Caco-2 (cell line): ENCODE data around the gene IGSF8. TPM values are rescaled to one million over a fixed set of nuclear protein-coding genes. Genes with fewer than 3 reads are reported as not detected.
A peak's percentile ranks its signal among the peaks of the same experiment; 100 is the strongest.

Experiments used
- BruUV-seq: library from RNA; stranded (reverse); fragments of 400-500 nt; replicated peaks from 2 replicates; lab custom pipeline; 2021; lab: Mats Ljungman, UMichigan
- CTCF ChIA-PET: fragments of 300-600 bp; sonication (Branson Sonifier 250); formaldehyde crosslinking; loops from one replicate; lab custom pipeline; 2022; ENCODE audit warnings: antibody characterized with exemption; lab: Charles Lee
- POLR2A ChIA-PET: fragments of 300-600 bp; sonication (Branson Sonifier 250); formaldehyde crosslinking; loops from one replicate; lab custom pipeline; 2022; ENCODE audit warnings: antibody characterized with exemption; lab: Charles Lee
- DNase-seq, 2 experiments: peaks; one replicate each; pipeline versions ENCODE4 v3.0.0 to v3.0.0-alpha.2; 2020 to 2022
- H3K27me3 ChIP-seq: replicated peaks from 2 replicates; pipeline ENCODE4 v1.6.0; 2011; ENCODE audit warnings: low read length; ENCODE audit not compliant: control insufficient read depth, insufficient read depth
- H3K36me3 ChIP-seq: 2 replicates; pipeline ENCODE4 v1.5.1; 2011; ENCODE audit warnings: low read length; ENCODE audit not compliant: control insufficient read depth, insufficient read depth
- H3K4me1 ChIP-seq: fragments of 250-450 bp; sonication (Bioruptor Pico); 2 replicates; pipeline ENCODE4 v1.5.1; 2020; ENCODE audit warnings: mild to moderate bottlenecking
- H3K4me3 ChIP-seq: 2 replicates; pipeline ENCODE4 v1.5.1; 2011; ENCODE audit warnings: low read depth, mild to moderate bottlenecking, control low read depth, low read length
- H3K9me3 ChIP-seq: fragments of 250-450 bp; sonication (Bioruptor Pico); 2 replicates; pipeline ENCODE4 v1.5.1; 2020; ENCODE audit warnings: mild to moderate bottlenecking, moderate library complexity
- H3K27ac Mint-ChIP-seq: one replicate; pipeline ENCODE4 v1.8.0; 2022; ENCODE audit warnings: mixed read lengths; ENCODE audit not compliant: unreplicated experiment
- H3K27me3 Mint-ChIP-seq: one replicate; pipeline ENCODE4 v1.8.0; 2022; ENCODE audit warnings: mixed read lengths; ENCODE audit not compliant: insufficient read depth, unreplicated experiment
- H3K36me3 Mint-ChIP-seq: one replicate; pipeline ENCODE4 v1.8.0; 2022; ENCODE audit warnings: mild to moderate bottlenecking, mixed read lengths; ENCODE audit not compliant: insufficient read depth, unreplicated experiment
- H3K4me1 Mint-ChIP-seq: one replicate; pipeline ENCODE4 v1.8.0; 2022; ENCODE audit warnings: low read depth, mixed read lengths; ENCODE audit not compliant: unreplicated experiment
- H3K4me3 Mint-ChIP-seq: one replicate; pipeline ENCODE4 v1.8.0; 2022; ENCODE audit warnings: mild to moderate bottlenecking, moderate library complexity, mixed read lengths; ENCODE audit not compliant: unreplicated experiment
- H3K9me3 Mint-ChIP-seq: one replicate; pipeline ENCODE4 v1.8.0; 2022; ENCODE audit warnings: mixed read lengths; ENCODE audit not compliant: unreplicated experiment
- intact Hi-C: fragments of 100-400 bp; cut with micrococcal nuclease; formaldehyde crosslinking; loops from one replicate; pipeline ENCODE4 v1.10.0; 2022; ENCODE audit not compliant: unreplicated experiment
- total RNA-seq: library from RNA; stranded (reverse); gene quantifications from 2 replicates; pipeline ENCODE4 v1.2.3, GENCODE V29; 2022
- TF ChIP-seq, protein P1 (sequence below), 2 experiments: fragments of 200-600 bp in 1 of 2; IDR thresholded peaks; 1 replicate in 1 of 2; 2 replicates in 1 of 2; pipeline versions ENCODE4 v1.5.1 to v1.8.0; 2011 to 2022; ENCODE audit warnings: antibody characterized with exemption in 1 of 2, control low read depth in 1 of 2, inconsistent platforms in 1 of 2, low read depth in 1 of 2, low read length in 1 of 2, mild to moderate bottlenecking in 1 of 2, moderate library complexity in 1 of 2; ENCODE audit not compliant: insufficient read depth in 1 of 2, severe bottlenecking in 1 of 2, unreplicated experiment in 1 of 2

The IGSF8 gene
- total RNA-seq, 1 experiment from 2014 or later: 15.4 TPM

DNA sequence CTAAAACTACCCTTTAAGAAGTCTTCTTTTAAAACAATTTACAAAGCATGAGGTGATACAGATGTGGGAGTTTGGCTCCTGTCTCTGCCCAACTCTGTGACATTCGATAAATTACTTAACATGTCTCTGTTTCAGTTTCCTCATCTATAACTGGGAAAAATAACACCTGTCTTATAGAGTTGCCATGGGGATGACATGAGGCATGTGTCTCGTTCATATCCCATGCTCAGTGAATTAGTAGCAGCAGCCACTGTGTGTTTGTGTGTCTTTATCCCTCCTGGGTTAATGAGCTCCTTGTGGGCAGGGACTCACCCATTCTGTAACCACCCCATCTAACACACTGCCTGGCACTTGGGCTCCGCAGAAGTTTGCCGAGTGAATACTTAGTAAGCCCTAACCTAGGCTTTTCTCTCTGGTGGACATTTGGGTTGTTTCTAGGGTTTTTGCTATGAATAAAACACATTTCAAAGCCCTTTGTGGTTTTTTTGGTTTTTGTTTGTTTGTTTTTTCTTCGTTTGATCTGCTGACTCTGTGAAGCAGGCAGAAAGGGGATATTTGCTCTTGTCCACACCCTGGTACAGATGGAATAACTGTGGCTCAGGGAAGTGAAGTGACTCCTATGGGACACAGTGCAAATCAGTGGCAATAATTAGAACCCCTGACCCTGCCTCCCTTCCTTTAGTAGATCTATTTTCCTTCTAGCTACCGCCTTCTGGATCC lies 17.9 kb downstream of the IGSF8 start:
- Mint-ChIP-seq H3K4me1 (no peaks in the 10 kb centered on the region), H3K27me3 (peaks cover 14% of the 10 kb centered on the region), H3K9me3 (no peaks in the 10 kb centered on the region), H3K27ac (no peak overlapping the region), H3K36me3 (no peaks in the 10 kb centered on the region), H3K4me3 (no peak overlapping the region)
- Histone ChIP-seq H3K4me1 (no peaks in the 10 kb centered on the region), H3K4me3 (no peak overlapping the region), H3K9me3 (no peaks in the 10 kb centered on the region), H3K27me3 (no peaks in the 10 kb centered on the region), H3K36me3 (no peaks in the 10 kb centered on the region)
- no TSS peak for BruUV-seq
- TF ChIP-seq, protein P1, sequence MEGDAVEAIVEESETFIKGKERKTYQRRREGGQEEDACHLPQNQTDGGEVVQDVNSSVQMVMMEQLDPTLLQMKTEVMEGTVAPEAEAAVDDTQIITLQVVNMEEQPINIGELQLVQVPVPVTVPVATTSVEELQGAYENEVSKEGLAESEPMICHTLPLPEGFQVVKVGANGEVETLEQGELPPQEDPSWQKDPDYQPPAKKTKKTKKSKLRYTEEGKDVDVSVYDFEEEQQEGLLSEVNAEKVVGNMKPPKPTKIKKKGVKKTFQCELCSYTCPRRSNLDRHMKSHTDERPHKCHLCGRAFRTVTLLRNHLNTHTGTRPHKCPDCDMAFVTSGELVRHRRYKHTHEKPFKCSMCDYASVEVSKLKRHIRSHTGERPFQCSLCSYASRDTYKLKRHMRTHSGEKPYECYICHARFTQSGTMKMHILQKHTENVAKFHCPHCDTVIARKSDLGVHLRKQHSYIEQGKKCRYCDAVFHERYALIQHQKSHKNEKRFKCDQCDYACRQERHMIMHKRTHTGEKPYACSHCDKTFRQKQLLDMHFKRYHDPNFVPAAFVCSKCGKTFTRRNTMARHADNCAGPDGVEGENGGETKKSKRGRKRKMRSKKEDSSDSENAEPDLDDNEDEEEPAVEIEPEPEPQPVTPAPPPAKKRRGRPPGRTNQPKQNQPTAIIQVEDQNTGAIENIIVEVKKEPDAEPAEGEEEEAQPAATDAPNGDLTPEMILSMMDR (IDR thresholded peaks at IDR 0.05; ENCODE audit: insufficient read depth in 1 of 2, low read depth in 1 of 2, low read length in 1 of 2, severe bottlenecking in 1 of 2, unreplicated experiment in 1 of 2): no peak
- POLR2A ChIA-PET: no interaction called here
- no peak for DNase-seq
- intact Hi-C loops: loop anchor here (10.0 kb wide), 1 partner anchor 146 kb away; no protein-coding TSS in a partner anchor
- CTCF ChIA-PET: interaction anchor here (0.8 to 1.2 kb wide), 3 partner anchors 14 to 73 kb away, joined by 3 to 6 read pairs (median 4); no protein-coding TSS in a partner anchor

DNA sequence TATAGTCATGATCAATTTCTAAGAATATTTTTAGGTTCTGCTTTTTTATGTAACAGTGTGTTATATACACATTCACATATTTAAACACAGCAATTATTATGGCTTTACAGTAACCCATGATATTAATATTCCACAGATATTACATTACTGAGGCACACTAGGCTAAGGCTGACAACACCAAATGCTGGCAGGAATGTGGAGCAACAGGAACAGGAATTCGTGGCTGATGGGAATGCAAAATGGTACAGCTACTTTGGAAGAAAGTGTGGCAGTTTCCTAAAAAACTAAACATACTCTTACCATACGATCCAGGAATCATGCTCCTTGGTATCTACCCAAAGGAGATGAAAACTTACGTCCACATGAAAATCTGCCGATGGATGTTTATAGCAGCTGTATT lies 19.0 kb downstream of the IGSF8 start:
- BruUV-seq: no TSS peak
- H3K4me1 ChIP-seq: no peaks in the 10 kb centered on the region
- POLR2A ChIA-PET: no interaction called here

DNA sequence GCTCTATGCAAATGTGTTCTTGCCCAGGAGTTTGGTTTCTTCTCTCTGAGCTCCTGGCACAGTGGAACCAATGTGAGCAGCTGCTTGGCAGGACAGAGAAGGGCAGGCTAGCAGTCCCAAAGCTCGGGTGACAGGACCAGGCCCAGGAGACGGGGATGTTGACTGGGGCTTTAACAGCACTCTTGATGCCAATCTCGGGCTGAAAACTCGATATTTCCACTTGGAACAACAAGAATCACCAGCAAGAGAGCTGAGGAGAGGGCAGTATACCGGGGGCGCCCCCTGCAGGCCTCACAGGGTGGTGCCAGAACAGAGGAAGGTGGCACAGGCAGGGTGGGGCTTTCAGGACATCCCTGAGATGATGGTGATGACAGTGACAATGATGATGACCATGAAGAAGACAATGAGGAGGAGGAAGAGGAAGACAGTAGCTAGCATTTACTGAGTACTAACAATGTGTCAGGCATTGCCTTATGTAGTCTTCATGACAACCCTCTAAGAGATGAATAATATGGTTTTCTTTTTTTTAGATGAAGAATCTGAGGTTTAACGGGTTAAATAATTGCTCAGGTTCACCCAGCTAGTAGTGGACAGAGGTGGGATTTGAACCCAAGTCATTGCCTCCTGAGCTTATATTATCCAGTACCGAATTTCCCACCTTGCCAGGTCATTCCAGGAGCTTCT lies 19.8 kb downstream of the IGSF8 start:
- H3K36me3 ChIP-seq: no peaks in the 10 kb centered on the region
- intact Hi-C loops: loop anchor here (1.0 to 5.0 kb wide), 3 partner anchors 17 to 46 kb away; partner anchors contain the start of gene PIGM
- Mint-ChIP-seq H3K4me3 (no peak overlapping the region), H3K27me3 (peaks cover 14% of the 10 kb centered on the region), H3K36me3 (no peaks in the 10 kb centered on the region), H3K9me3 (no peaks in the 10 kb centered on the region), H3K4me1 (no peaks in the 10 kb centered on the region), H3K27ac (no peak overlapping the region)
- H3K4me1 ChIP-seq: no peaks in the 10 kb centered on the region
- TF ChIP-seq, protein P1 (IDR thresholded peaks at IDR 0.05; ENCODE audit: insufficient read depth in 1 of 2, low read depth in 1 of 2, low read length in 1 of 2, severe bottlenecking in 1 of 2, unreplicated experiment in 1 of 2): peak; percentile 74 to 87
- no peaks in the 10 kb centered on the region for H3K27me3 ChIP-seq
- no TSS peak for BruUV-seq
- ChIA-PET CTCF (interaction anchor here (0.6 to 2.0 kb wide), 12 partner anchors 9 to 206 kb away, joined by 3 to 16 read pairs (median 3); partner anchors contain the start of genes IGSF8, KCNJ10, PEX19 and PIGM), POLR2A (no interaction called here)
- no peaks in the 10 kb centered on the region for H3K9me3 ChIP-seq
- peak; percentile 64 to 74 for DNase-seq
- H3K4me3 ChIP-seq: no peak overlapping the region

More for the DNA sequence above, 19.0 kb downstream of the IGSF8 start:
- TF ChIP-seq, protein P1 (IDR thresholded peaks at IDR 0.05; ENCODE audit: insufficient read depth in 1 of 2, low read depth in 1 of 2, low read length in 1 of 2, severe bottlenecking in 1 of 2, unreplicated experiment in 1 of 2): no peak
- Mint-ChIP-seq H3K9me3 (no peaks in the 10 kb centered on the region), H3K27me3 (peaks cover 14% of the 10 kb centered on the region), H3K36me3 (no peaks in the 10 kb centered on the region), H3K27ac (no peak overlapping the region), H3K4me3 (no peak overlapping the region), H3K4me1 (no peaks in the 10 kb centered on the region)
- H3K27me3 ChIP-seq: no peaks in the 10 kb centered on the region
- H3K4me3 ChIP-seq: no peak overlapping the region
- CTCF ChIA-PET: interaction anchor here (1.2 to 1.8 kb wide), 2 partner anchors 8 to 33 kb away, joined by 3 to 16 read pairs; no protein-coding TSS in a partner anchor
- no peak for DNase-seq
- H3K36me3 ChIP-seq: no peaks in the 10 kb centered on the region
- H3K9me3 ChIP-seq: no peaks in the 10 kb centered on the region
- intact Hi-C loops: loop anchor here (5.0 kb wide), 1 partner anchor 47 kb away; the partner anchor contains the start of gene PIGM
